Endothelial cell of umbilical vein (primary cell): ENCODE data around the gene XPO6. TPM values are rescaled to one million over a fixed set of nuclear protein-coding genes. Genes with fewer than 3 reads are reported as not detected.

Source experiments
- BruUV-seq: library from RNA; stranded (reverse); fragments of 400-500 nt; replicated peaks from 2 replicates; lab custom pipeline; 2021; lab: Mats Ljungman, UMichigan
- CTCF ChIA-PET: fragments of 300-600, 350-600 bp; sonication (Branson Sonifier 250); formaldehyde crosslinking; loops from one replicate; lab custom pipeline; 2021; ENCODE audit warnings: antibody characterized with exemption, inconsistent platforms; lab: Charles Lee
- POLR2A ChIA-PET: fragments of 300-600, 350-600 bp; sonication (Branson Sonifier 250); formaldehyde crosslinking; loops from one replicate; lab custom pipeline; 2021; ENCODE audit warnings: antibody characterized with exemption, inconsistent platforms; lab: Charles Lee
- DNase-seq: peaks from one replicate; pipeline ENCODE4 v3.0.0-alpha.2; 2011; ENCODE audit warnings: low read depth, low spot score
- FAIRE-seq: peaks from 2 replicates; lab custom pipeline; 2011; peaks lifted over from hg19 to GRCh38; lab: Jason Lieb, UNC
- H2AFZ ChIP-seq: 2 replicates; pipeline ENCODE4 v1.6.0; 2012; ENCODE audit warnings: low read depth, low read length, control low read depth, inconsistent platforms
- H3K27ac ChIP-seq: 2 replicates; pipeline ENCODE4 v1.5.1; 2011; ENCODE audit warnings: low read depth, mild to moderate bottlenecking, control low read depth, low read length, moderate library complexity; ENCODE audit not compliant: insufficient read depth
- H3K27me3 ChIP-seq, 2 experiments: 2 replicates each; pipeline versions ENCODE4 v1.6.0 to v1.6.1; 2011; ENCODE audit warnings: low read length in 2 of 2, mixed read lengths in 1 of 2; ENCODE audit not compliant: control insufficient read depth in 2 of 2, insufficient read depth in 2 of 2
- H3K36me3 ChIP-seq, 2 experiments: 2 replicates in 1 of 2; 3 replicates in 1 of 2; pipeline ENCODE4 v1.5.1; 2011; ENCODE audit warnings: low read length in 2 of 2, mild to moderate bottlenecking in 1 of 2, moderate library complexity in 1 of 2; ENCODE audit not compliant: control insufficient read depth in 2 of 2, insufficient read depth in 2 of 2; ENCODE audit errors: extremely low read depth in 1 of 2
- H3K4me1 ChIP-seq: 3 replicates; pipeline ENCODE4 v1.5.1; 2011; ENCODE audit warnings: mild to moderate bottlenecking, low read length; ENCODE audit not compliant: control insufficient read depth, insufficient read depth; ENCODE audit errors: extremely low read depth
- H3K4me2 ChIP-seq: 2 replicates; pipeline ENCODE4 v1.6.1; 2011; ENCODE audit warnings: low read length, control low read depth, mixed read lengths; ENCODE audit not compliant: insufficient read depth
- H3K4me3 ChIP-seq, 3 experiments: fragments of 200-600 bp in 1 of 3; sonication (generic), shearing (Covaris generic) in 1 of 3; replicated peaks in 1 of 3; 2 replicates each; pipeline ENCODE4 v1.5.1; 2011 to 2016; ENCODE audit warnings: control low read depth in 3 of 3, low read length in 3 of 3, mild to moderate bottlenecking in 2 of 3, inconsistent platforms in 1 of 3, low read depth in 1 of 3, moderate library complexity in 1 of 3; ENCODE audit not compliant: insufficient read depth in 1 of 3
- H3K79me2 ChIP-seq: 2 replicates; pipeline ENCODE4 v1.6.0; 2012; ENCODE audit warnings: low read length, inconsistent platforms; ENCODE audit not compliant: control insufficient read depth, insufficient read depth
- H3K9ac ChIP-seq: replicated peaks from 2 replicates; pipeline ENCODE3; 2011; ENCODE audit warnings: low read length, control low read depth; ENCODE audit not compliant: insufficient read depth; ENCODE audit errors: extremely low read depth
- H3K9me1 ChIP-seq: replicated peaks from 3 replicates; pipeline ENCODE4 v1.6.0; 2011; ENCODE audit warnings: mild to moderate bottlenecking, low read length; ENCODE audit not compliant: control insufficient read depth, insufficient read depth; ENCODE audit errors: extremely low read depth
- H3K9me3 ChIP-seq: replicated peaks from 2 replicates; pipeline ENCODE4 v1.5.1; 2012; ENCODE audit warnings: low read length, inconsistent platforms; ENCODE audit not compliant: control insufficient read depth, insufficient read depth
- H4K20me1 ChIP-seq: replicated peaks from 2 replicates; pipeline ENCODE3; 2011; ENCODE audit warnings: mild to moderate bottlenecking, low read length; ENCODE audit not compliant: control insufficient read depth, insufficient read depth; ENCODE audit errors: extremely low read depth
- EZH2 ChIP-seq: IDR thresholded peaks from 2 replicates; pipeline ENCODE4 v1.6.1; 2012; ENCODE audit warnings: borderline replicate concordance, low read depth, mild to moderate bottlenecking, moderate library complexity, low read length, inconsistent platforms; ENCODE audit not compliant: severe bottlenecking
- FOS ChIP-seq: IDR thresholded peaks from 2 replicates; pipeline ENCODE4 v1.6.1; 2011; ENCODE audit warnings: mild to moderate bottlenecking, low read length, moderate library complexity, borderline replicate concordance; ENCODE audit not compliant: insufficient read depth
- GATA2 ChIP-seq: IDR thresholded peaks from 2 replicates; pipeline ENCODE4 v1.7.0; 2011; ENCODE audit warnings: low read depth, mild to moderate bottlenecking, moderate library complexity, mixed read lengths, low read length; ENCODE audit not compliant: insufficient read length, insufficient read depth
- JUN ChIP-seq: IDR thresholded peaks from 2 replicates; pipeline ENCODE4 v1.6.1; 2011; ENCODE audit warnings: borderline replicate concordance, low read depth; ENCODE audit not compliant: insufficient read length, insufficient read depth
- MAX ChIP-seq: IDR thresholded peaks from 2 replicates; pipeline ENCODE4 v1.6.1; 2011; ENCODE audit not compliant: insufficient read depth, insufficient read length
- dilution Hi-C: fragments of 300-500 bp; cut with MboI; formaldehyde crosslinking; loops from one replicate; pipeline ENCODE4 v1.15.0; 2019; ENCODE audit warnings: low sequenced_read_pairs; ENCODE audit not compliant: extremely low pct_ligation_motif_present
- intact Hi-C: fragments of 100-400 bp; cut with micrococcal nuclease; formaldehyde crosslinking; loops from one replicate; pipeline ENCODE4 v1.10.0; 2022
- polyA plus RNA-seq, 4 experiments: library from polyadenylated mRNA; depleted of rRNA in 3 of 4; stranded (reverse) in 3 of 4; unstranded in 1 of 4; fragments of >200 nt; gene quantifications; 2 replicates each; pipeline versions ENCODE4 v1.2.1 to v1.2.3, GENCODE V29; 2011 to 2012; ENCODE audit warnings: missing spikeins in 1 of 4
- total RNA-seq: library from RNA; stranded (reverse); gene quantifications from 2 replicates; pipeline ENCODE4 v1.2.3, GENCODE V29; 2021

The XPO6 gene
- total and polyA plus RNA-seq, 2 donors (not counting 3 experiments of a cell fraction or from before 2014, with no cell fraction given), result 170 to 272 TPM

- dilution Hi-C loops, result no loop called here
- Histone ChIP-seq H3K27me3 (no peaks in the 10 kb centered on the region), H3K9me3 (no peaks in the 10 kb centered on the region), H3K4me1 (peaks cover 8% of the 10 kb centered on the region), H3K4me2 (no peak overlapping the region), H3K9ac (no peak overlapping the region), H3K27ac (no peak overlapping the region), H3K36me3 (peaks cover 11 to 25% of the 10 kb centered on the region in 2 experiments), H3K9me1 (no peaks in the 10 kb centered on the region), H3K79me2 (peaks cover 57% of the 10 kb centered on the region), H3K4me3 (no peak overlapping the region), H4K20me1 (no peaks in the 10 kb centered on the region), H2AFZ (no peak overlapping the region)
- no peak for DNase-seq
- no peak for TF ChIP-seq GATA2
- no peak for TF ChIP-seq FOS
- TF ChIP-seq MAX, result no peak
- TF ChIP-seq EZH2, result no peak
- POLR2A ChIA-PET, result no interaction called here
- intact Hi-C loops, result no loop called here
- FAIRE-seq, result no peak
- CTCF ChIA-PET, result interaction anchor here (0.5 to 1.8 kb wide), 3 partner anchors 13 to 51 kb away, joined by 3 to 4 read pairs (median 4); no protein-coding TSS in a partner anchor
- no TSS peak for BruUV-seq
Observed at GRCh38 chr16:28167221-28167620, 44.5 kb downstream of the XPO6 start.

- dilution Hi-C loops (no loop called here), intact Hi-C loops (no loop called here)
- Histone ChIP-seq H3K27ac (no peak overlapping the region), H2AFZ (no peak overlapping the region), H3K4me3 (no peak overlapping the region), H3K9me1 (no peaks in the 10 kb centered on the region), H3K79me2 (peaks cover 56% of the 10 kb centered on the region), H3K27me3 (no peaks in the 10 kb centered on the region), H3K36me3 (peaks cover 11 to 25% of the 10 kb centered on the region in 2 experiments), H4K20me1 (no peaks in the 10 kb centered on the region), H3K4me1 (peaks cover 1% of the 10 kb centered on the region), H3K9me3 (no peaks in the 10 kb centered on the region), H3K4me2 (no peak overlapping the region), H3K9ac (no peak overlapping the region)
- TF ChIP-seq EZH2 (no peak), JUN (peak; percentile 29), FOS (peak; percentile 52)
- POLR2A ChIA-PET, result no interaction called here
- FAIRE-seq, result no peak
- CTCF ChIA-PET, result interaction anchor here (0.5 to 1.8 kb wide), 3 partner anchors 12 to 51 kb away, joined by 3 to 4 read pairs (median 4); no protein-coding TSS in a partner anchor
- peak; percentile 32 for DNase-seq
- BruUV-seq, result no TSS peak
Observed at GRCh38 chr16:28166394-28167208, 45.2 kb downstream of the XPO6 start.
